ENCODE results near the gene KPNB1.

GRCh38 chr17:47686276-47686635, 36.5 kb downstream of the KPNB1 start:
- TF ChIP-seq POLR2A (IDR thresholded peaks at IDR 0.05), result no peak
- TF ChIP-seq CTCF (IDR thresholded peaks at IDR 0.05), result no peak
- no peak for TF ChIP-seq EP300 (IDR thresholded peaks at IDR 0.05)
